ENCODE results near the gene CD276.

The CD276 gene

GRCh38 chr15:73654659-73655058 is 29.5 kb upstream of the CD276 start:
- no peak for TF ChIP-seq CTCF (IDR thresholded peaks at IDR 0.05; ENCODE audit: extremely low read depth, insufficient read depth, missing control alignments)
- in situ Hi-C loops (cut with MboI; ENCODE audit: low pct_unique_long_range_greater_than_20kb, low sequenced_read_pairs, unreplicated experiment), result no loop called here

GRCh38 chr15:73655724-73656123 is 28.5 kb upstream of the CD276 start:
- in situ Hi-C loops (cut with MboI; ENCODE audit: low pct_unique_long_range_greater_than_20kb, low sequenced_read_pairs, unreplicated experiment), result no loop called here
- no peak for DNase-seq (ENCODE audit: low spot score)
- TF ChIP-seq CTCF (IDR thresholded peaks at IDR 0.05; ENCODE audit: extremely low read depth, insufficient read depth, missing control alignments), result no peak

More at GRCh38 chr15:73654659-73655058, 29.5 kb upstream of the CD276 start:
- no peak for DNase-seq (ENCODE audit: low spot score)

- TF ChIP-seq CTCF (IDR thresholded peaks at IDR 0.05; ENCODE audit: extremely low read depth, insufficient read depth, missing control alignments), result no peak
- in situ Hi-C loops (cut with MboI; ENCODE audit: low pct_unique_long_range_greater_than_20kb, low sequenced_read_pairs, unreplicated experiment), result no loop called here
- no peak for DNase-seq (ENCODE audit: low spot score)
Observed at GRCh38 chr15:73658645-73659044, 25.5 kb upstream of the CD276 start.

- no peak for DNase-seq (ENCODE audit: low spot score)
- in situ Hi-C loops (cut with MboI; ENCODE audit: low pct_unique_long_range_greater_than_20kb, low sequenced_read_pairs, unreplicated experiment), result no loop called here
- no peak for TF ChIP-seq CTCF (IDR thresholded peaks at IDR 0.05; ENCODE audit: extremely low read depth, insufficient read depth, missing control alignments)
Observed at GRCh38 chr15:73660455-73660854, 23.7 kb upstream of the CD276 start.

- in situ Hi-C loops (cut with MboI; ENCODE audit: low pct_unique_long_range_greater_than_20kb, low sequenced_read_pairs, unreplicated experiment), result no loop called here
- no peak for DNase-seq (ENCODE audit: low spot score)
- TF ChIP-seq CTCF (IDR thresholded peaks at IDR 0.05; ENCODE audit: extremely low read depth, insufficient read depth, missing control alignments), result no peak
Observed at GRCh38 chr15:73674587-73674986, 9.6 kb upstream of the CD276 start.

GRCh38 chr15:73677146-73677607 is 7.0 kb upstream of the CD276 start:
- TF ChIP-seq CTCF (IDR thresholded peaks at IDR 0.05; ENCODE audit: extremely low read depth, insufficient read depth, missing control alignments), result peak; percentile 75
- peak; percentile 53 for DNase-seq (ENCODE audit: low spot score)
- in situ Hi-C loops (cut with MboI; ENCODE audit: low pct_unique_long_range_greater_than_20kb, low sequenced_read_pairs, unreplicated experiment), result loop anchor here (25.0 kb wide), 2 partner anchors 115 to 390 kb away; no protein-coding TSS in a partner anchor

- DNase-seq (ENCODE audit: low spot score), result no peak
- in situ Hi-C loops (cut with MboI; ENCODE audit: low pct_unique_long_range_greater_than_20kb, low sequenced_read_pairs, unreplicated experiment), result loop anchor here (25.0 kb wide), 2 partner anchors 115 to 390 kb away; no protein-coding TSS in a partner anchor
- TF ChIP-seq CTCF (IDR thresholded peaks at IDR 0.05; ENCODE audit: extremely low read depth, insufficient read depth, missing control alignments), result no peak
Observed at GRCh38 chr15:73677733-73678132, 6.5 kb upstream of the CD276 start.

Data from GM13977 (cell line).